HL-60/S4 treated with retinoic acid at 250 ng/mL for 4 days and 3 days (cell line): ENCODE results near the gene VSIR.

ENCODE experiments used
- in situ Hi-C: fragments of 300-500 bp; cut with MboI; formaldehyde crosslinking; loops from 2 replicates; pipeline ENCODE4 v1.7.0; 2022; ENCODE audit warnings: low sequenced_read_pairs

The VSIR gene

DNA sequence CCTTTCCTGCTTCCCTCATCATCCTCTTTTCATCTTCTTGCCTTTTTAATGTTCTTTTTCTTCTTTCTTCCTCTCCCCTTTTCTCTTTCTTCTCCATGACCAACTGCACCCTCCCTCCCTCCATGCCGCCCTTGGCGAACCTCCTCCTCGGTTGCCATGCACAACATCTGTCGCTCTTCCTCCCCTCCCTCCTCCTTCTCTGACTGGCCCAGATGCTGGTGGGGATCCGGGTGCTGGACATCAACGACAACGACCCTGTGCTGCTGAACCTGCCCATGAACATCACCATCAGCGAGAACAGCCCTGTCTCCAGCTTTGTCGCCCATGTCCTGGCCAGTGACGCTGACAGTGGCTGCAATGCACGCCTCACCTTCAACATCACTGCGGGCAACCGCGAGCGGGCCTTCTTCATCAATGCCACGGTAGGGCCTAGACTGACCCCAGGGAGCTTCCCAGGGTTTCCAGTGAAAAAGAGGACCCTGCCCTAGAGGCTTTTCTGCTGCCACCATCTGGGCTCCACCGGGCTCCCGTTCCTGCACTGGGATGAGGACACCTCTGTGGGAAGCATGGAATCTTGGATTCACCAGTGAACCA lies 11.5 kb upstream of the VSIR start:
- in situ Hi-C loops, result no loop called here

- in situ Hi-C loops, result no loop called here
Measured at GRCh38 chr10:71783917-71784678, 10.8 kb upstream of the VSIR start.

- in situ Hi-C loops, result no loop called here
Measured at GRCh38 chr10:71782917-71783490, 9.7 kb upstream of the VSIR start.

DNA sequence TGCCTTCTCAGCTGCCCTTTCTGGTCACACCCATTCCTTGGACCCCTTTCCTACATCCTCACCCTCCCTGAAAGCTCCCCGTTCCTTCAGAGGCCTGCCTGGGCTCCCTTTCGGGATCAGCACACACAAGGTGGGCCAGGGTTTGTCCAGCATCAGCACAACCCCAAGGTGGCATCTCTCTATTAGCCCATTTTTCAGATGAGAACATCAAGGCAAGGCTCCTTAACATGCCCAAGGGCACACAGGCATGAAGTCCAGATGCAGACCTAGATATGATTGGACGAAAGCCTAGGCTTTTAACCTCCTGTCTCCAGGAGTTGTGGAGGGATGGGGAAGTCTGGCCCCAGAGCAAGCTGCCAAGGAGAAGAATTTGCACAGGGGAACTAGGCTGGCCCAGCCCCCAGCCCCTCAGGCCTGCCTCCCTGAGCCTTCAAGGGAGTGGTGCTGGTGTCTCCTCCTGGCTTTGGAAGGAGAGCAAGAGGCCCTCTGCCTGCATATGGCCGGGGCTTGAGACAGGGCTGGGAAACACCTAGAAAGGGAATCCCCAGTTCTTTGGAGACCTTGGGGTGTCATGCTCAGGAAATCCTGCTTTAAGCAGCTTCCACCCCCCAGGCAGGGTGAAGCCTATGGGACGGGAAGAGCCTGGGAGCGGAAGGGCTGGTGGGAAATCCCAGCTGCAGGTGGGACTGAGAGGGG lies 9.0 kb upstream of the VSIR start:
- in situ Hi-C loops, result no loop called here

GRCh38 chr10:71780719-71781118 lies 7.4 kb upstream of the VSIR start:
- in situ Hi-C loops, result no loop called here

DNA sequence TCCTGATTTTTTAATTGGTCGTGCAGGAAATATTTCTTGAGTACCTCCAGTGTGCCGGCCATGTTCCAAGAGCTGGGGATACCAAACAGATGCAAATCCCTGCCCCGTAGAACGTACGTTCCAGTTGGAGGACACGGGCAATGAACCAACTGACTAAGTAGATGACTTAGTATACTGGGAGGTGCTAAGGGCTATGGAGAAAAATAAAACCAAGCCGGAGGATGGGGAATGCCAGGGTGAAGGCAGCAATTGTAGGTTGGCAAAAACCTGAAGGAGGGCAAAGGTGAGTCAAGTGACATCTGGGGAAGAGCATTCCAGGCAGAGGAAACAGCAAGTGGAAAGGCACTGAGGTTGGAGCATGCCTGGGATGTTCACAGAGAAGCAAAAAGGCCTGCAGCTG lies 6.8 kb upstream of the VSIR start:
- in situ Hi-C loops, result no loop called here

DNA sequence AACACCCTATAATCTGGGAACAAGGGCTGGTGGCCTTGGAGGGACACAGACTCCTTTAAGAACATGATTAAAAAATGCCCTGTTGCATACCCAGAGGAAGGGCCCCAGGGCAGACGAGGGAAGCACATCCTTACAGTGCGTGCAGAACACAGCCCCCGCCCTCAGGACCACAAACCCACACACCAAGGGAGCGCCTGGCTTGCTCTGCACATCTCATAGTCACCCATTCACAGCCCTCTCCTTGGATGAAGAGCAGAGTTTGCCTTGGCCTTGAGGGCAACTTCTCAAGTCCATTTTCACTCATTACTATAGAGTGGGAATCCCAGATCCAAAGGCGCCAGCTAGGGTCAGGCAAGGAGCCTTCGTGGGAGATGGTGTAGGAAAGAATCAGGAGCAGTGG lies 6.3 kb upstream of the VSIR start:
- in situ Hi-C loops, result no loop called here

- in situ Hi-C loops, result no loop called here
Measured at GRCh38 chr10:71778071-71778825, 4.9 kb upstream of the VSIR start.

DNA sequence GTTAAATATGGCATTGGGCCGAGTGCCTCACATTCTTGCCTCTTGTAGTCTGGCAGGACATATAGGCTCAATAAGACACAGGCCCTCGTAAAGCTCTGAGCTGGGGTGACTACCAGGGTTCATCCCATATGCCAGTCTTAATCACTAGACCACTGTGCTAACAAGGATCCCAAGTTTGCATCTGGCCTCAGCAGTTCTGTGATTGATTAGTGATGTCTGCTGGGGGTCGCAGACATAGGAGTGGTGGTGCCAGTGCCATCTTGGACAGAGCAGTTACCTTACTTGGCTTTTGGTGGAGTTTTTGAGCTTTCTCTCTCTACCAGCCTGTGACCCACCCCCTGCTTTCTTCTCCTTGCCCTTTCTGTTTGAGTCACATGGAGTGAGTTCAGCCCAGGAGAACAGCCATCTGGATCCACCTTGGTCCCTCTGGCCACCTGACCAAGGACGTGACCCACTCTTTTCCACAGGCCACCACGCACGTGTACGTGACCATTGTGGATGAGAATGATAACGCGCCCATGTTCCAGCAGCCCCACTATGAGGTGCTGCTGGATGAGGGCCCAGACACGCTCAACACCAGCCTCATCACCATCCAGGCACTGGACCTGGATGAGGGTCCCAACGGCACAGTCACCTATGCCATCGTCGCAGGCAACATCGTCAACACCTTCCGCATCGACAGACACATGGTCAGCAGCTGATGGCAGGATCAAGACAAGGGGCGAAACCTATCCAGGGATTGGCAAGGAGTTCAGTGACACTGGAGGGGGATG lies 4.1 kb upstream of the VSIR start:
- in situ Hi-C loops, result no loop called here

DNA sequence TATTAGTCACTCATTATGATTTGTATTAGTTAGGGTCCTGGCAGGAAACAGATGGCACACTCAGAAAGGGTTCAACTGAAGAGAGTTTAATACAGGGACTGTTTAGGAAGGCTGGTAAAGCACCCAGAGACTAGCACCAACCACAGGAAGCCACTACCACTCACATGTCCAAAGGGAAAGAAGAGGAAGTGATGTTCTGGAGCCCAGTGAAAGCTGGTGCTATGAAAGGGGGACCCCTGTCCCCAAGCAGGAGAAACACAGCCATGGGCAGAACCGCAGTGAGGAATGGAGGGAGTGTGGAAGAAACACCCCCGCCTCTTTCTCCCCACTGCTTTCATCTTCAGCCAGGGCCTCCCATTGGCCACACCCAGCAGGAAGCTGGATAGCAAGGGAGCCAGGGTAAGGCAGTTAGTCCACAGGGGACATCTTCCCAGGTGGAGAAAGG lies 3.2 kb upstream of the VSIR start:
- in situ Hi-C loops, result no loop called here

- in situ Hi-C loops, result loop anchor here (5.0 kb wide), 1 partner anchor 37 kb away; no protein-coding TSS in a partner anchor
Measured at GRCh38 chr10:71774916-71775702, 1.8 kb upstream of the VSIR start.

DNA sequence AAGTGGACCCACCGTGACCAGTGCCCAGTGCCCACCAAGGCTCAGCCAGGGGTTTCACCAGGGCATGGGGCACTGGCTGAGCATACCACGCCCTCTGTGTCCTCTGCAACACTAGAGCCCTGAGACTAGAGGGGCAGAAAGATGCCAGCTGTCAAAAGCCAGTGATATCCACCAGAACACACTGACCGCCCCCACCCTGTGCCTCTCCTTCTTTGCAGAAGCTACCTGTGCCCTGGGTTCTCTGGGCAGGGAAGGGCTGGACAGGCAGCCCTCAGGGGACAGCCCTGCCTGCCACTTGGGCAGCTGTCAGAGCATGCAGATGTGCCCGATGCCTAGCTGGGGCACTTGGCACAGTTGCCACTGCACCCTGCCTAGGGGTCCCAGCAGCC lies 494 bp downstream of the VSIR start:
- in situ Hi-C loops, result loop anchor here (5.0 kb wide), 1 partner anchor 39 kb away; no protein-coding TSS in a partner anchor

GRCh38 chr10:71771821-71772617 lies 1.3 kb downstream of the VSIR start:
- in situ Hi-C loops, result loop anchor here (5.0 kb wide), 1 partner anchor 40 kb away; no protein-coding TSS in a partner anchor

DNA sequence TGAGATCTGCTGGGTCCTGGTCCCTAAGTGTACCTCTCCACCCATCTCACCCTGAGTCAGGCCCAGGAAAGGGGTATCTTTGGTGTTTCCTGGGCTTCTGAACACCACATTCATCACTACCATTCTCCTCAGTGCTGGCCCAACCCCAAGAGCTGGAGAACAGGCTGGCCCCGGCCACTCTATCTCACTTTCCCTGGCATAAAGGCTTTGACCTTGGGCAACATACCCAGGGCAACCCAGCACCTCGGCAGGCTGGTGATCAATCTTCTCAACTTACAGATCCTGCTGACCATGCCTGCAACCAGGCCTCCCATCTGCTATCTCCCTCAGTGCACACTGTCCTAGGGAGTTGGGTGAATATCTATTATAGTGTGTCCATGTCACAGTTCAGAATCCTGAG lies 2.1 kb downstream of the VSIR start:
- in situ Hi-C loops, result loop anchor here (5.0 kb wide), 1 partner anchor 41 kb away; no protein-coding TSS in a partner anchor

DNA sequence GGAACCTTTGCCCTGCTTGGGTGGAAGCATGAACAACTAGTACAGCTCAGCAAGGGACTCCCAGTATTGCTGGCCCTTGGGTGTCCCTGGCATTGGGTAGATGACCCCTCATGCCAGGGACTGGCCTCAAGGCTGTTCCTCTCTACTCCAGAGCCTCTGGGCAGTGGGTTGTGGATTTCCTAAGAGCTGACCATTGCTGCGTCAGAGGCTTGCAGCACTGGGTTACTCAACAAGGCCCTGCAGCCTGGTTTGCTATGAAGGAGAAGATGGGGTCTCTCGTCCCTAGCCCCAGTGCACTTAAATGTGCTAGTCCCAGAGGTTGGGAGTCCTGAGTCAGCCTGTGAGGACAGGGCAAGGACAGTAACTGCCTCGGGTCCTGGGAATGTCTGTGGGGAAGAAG lies 2.5 kb downstream of the VSIR start:
- in situ Hi-C loops, result loop anchor here (5.0 kb wide), 1 partner anchor 42 kb away; no protein-coding TSS in a partner anchor

GRCh38 chr10:71770255-71770654 lies 3.1 kb downstream of the VSIR start:
- in situ Hi-C loops, result loop anchor here (5.0 kb wide), 1 partner anchor 42 kb away; no protein-coding TSS in a partner anchor

GRCh38 chr10:71769279-71769823 lies 4.0 kb downstream of the VSIR start:
- in situ Hi-C loops, result no loop called here
